ENCODE measurements around the gene CWC27. TPM values are rescaled to one million over a fixed set of nuclear protein-coding genes. Genes with fewer than 3 reads are reported as not detected.

CWC27 gene
- total RNA-seq, 2 experiments from 2014 or later = 33.6 to 39.7 TPM

- Mint-ChIP-seq H3K4me1 (peaks cover 2% of the 10 kb centered on the region), H3K36me3 (no peaks in the 10 kb centered on the region), H3K27me3 (no peaks in the 10 kb centered on the region), H3K4me3 (no peak overlapping the region), H3K9me3 (no peaks in the 10 kb centered on the region), H3K27ac (no peak overlapping the region)
- DNase-seq = no peak
Measured at GRCh38 chr5:65055938-65056337, 287.2 kb downstream of the CWC27 start.

GRCh38 chr5:65059681-65060598, 291.2 kb downstream of the CWC27 start:
- Mint-ChIP-seq H3K27ac (no peak overlapping the region), H3K4me3 (no peak overlapping the region), H3K9me3 (no peaks in the 10 kb centered on the region), H3K4me1 (peaks cover 2% of the 10 kb centered on the region), H3K36me3 (no peaks in the 10 kb centered on the region), H3K27me3 (no peaks in the 10 kb centered on the region)
- no peak for DNase-seq

GRCh38 chr5:65061250-65061973, 292.7 kb downstream of the CWC27 start:
- H3K4me1 Mint-ChIP-seq = peaks cover 2% of the 10 kb centered on the region
- no peak overlapping the region for H3K27ac Mint-ChIP-seq
- no peaks in the 10 kb centered on the region for H3K9me3 Mint-ChIP-seq
- H3K36me3 Mint-ChIP-seq = no peaks in the 10 kb centered on the region
- H3K4me3 Mint-ChIP-seq = no peak overlapping the region
- no peaks in the 10 kb centered on the region for H3K27me3 Mint-ChIP-seq
- no peak for DNase-seq

GRCh38 chr5:65061974-65062353, 293.2 kb downstream of the CWC27 start:
- H3K9me3 Mint-ChIP-seq = no peaks in the 10 kb centered on the region
- no peaks in the 10 kb centered on the region for H3K36me3 Mint-ChIP-seq
- DNase-seq = no peak
- H3K27me3 Mint-ChIP-seq = no peaks in the 10 kb centered on the region
- H3K27ac Mint-ChIP-seq = no peak overlapping the region
- H3K4me3 Mint-ChIP-seq = no peak overlapping the region
- peaks cover 2% of the 10 kb centered on the region for H3K4me1 Mint-ChIP-seq

- Mint-ChIP-seq H3K27me3 (no peaks in the 10 kb centered on the region), H3K4me3 (no peak overlapping the region), H3K36me3 (no peaks in the 10 kb centered on the region), H3K9me3 (no peaks in the 10 kb centered on the region), H3K27ac (no peak overlapping the region), H3K4me1 (peaks cover 2% of the 10 kb centered on the region)
- DNase-seq = no peak
Measured at GRCh38 chr5:65062469-65063083, 293.8 kb downstream of the CWC27 start.

- DNase-seq = no peak
- Mint-ChIP-seq H3K27ac (no peak overlapping the region), H3K27me3 (no peaks in the 10 kb centered on the region), H3K4me1 (no peaks in the 10 kb centered on the region), H3K4me3 (no peak overlapping the region), H3K36me3 (no peaks in the 10 kb centered on the region), H3K9me3 (no peaks in the 10 kb centered on the region)
Measured at GRCh38 chr5:65065001-65065511, 296.3 kb downstream of the CWC27 start.

- H3K4me3 Mint-ChIP-seq = no peak overlapping the region
- H3K36me3 Mint-ChIP-seq = no peaks in the 10 kb centered on the region
- H3K27ac Mint-ChIP-seq = no peak overlapping the region
- no peak for DNase-seq
- H3K27me3 Mint-ChIP-seq = no peaks in the 10 kb centered on the region
- no peaks in the 10 kb centered on the region for H3K4me1 Mint-ChIP-seq
- H3K9me3 Mint-ChIP-seq = no peaks in the 10 kb centered on the region
Measured at GRCh38 chr5:65066387-65067146, 297.8 kb downstream of the CWC27 start.

GRCh38 chr5:65067147-65067506, 298.4 kb downstream of the CWC27 start:
- H3K9me3 Mint-ChIP-seq = no peaks in the 10 kb centered on the region
- no peaks in the 10 kb centered on the region for H3K4me1 Mint-ChIP-seq
- H3K27me3 Mint-ChIP-seq = no peaks in the 10 kb centered on the region
- H3K4me3 Mint-ChIP-seq = no peak overlapping the region
- H3K27ac Mint-ChIP-seq = no peak overlapping the region
- no peaks in the 10 kb centered on the region for H3K36me3 Mint-ChIP-seq
- no peak for DNase-seq

Other genes with a start within 250 kb of the CWC27 start
- gene SHISAL2B, start 78.4 kb upstream of the CWC27 start, total RNA-seq = not detected
- gene SREK1IP1, start 239 bp upstream of the CWC27 start, total RNA-seq = 10 to 100 TPM; 27.3 to 33.5 TPM

All from activated naive CD8-positive, alpha-beta T cell treated with anti-CD3 and anti-CD28 coated beads for 36 hours (primary cell).